ENCODE measurements around the gene PID1. TPM values are rescaled to one million over a fixed set of nuclear protein-coding genes. Genes with fewer than 3 reads are reported as not detected.

Gene PID1
- total RNA-seq, 2 donors from 2014 or later: 0.55 to 1.6 TPM

GRCh38 chr2:228987441-228988155 is 283.5 kb downstream of the PID1 start:
- Histone ChIP-seq H3K27me3 (ENCODE audit: control insufficient read depth, insufficient read depth, low read length, poor library complexity, severe bottlenecking) (no peaks in the 10 kb centered on the region), H3K9me3 (ENCODE audit: control insufficient read depth, low read length) (peaks cover 15% of the 10 kb centered on the region), H3K9ac (ENCODE audit: extremely low read depth, low read length, poor library complexity, severe bottlenecking) (no peak overlapping the region), H3K27ac (ENCODE audit: low read depth, low read length) (no peak overlapping the region), H3K36me3 (ENCODE audit: control insufficient read depth, insufficient read depth, low read length) (no peaks in the 10 kb centered on the region), H3K4me1 (ENCODE audit: control insufficient read depth, insufficient read depth, low read length) (no peaks in the 10 kb centered on the region), H3K4me3 (ENCODE audit: low read length) (no peak overlapping the region)
- no peaks in the 10 kb centered on the region for H3K4me1 Mint-ChIP-seq
- 85% methylated on average over 2 of the region's 2 CpGs; no CpG with 5 or more reads in 1 of the 2 experiments for WGBS, 2 experiments (ENCODE audit: insufficient coverage in 1 of 2, insufficient read length in 1 of 2)
- DNase-seq: no peak
- H3K36me3 Mint-ChIP-seq (ENCODE audit: low read depth): no peaks in the 10 kb centered on the region
- peaks cover 45% of the 10 kb centered on the region for H3K9me3 Mint-ChIP-seq
- H3K4me3 Mint-ChIP-seq: no peak overlapping the region
- H3K27ac Mint-ChIP-seq: no peak overlapping the region
- no peak for TF ChIP-seq CTCF (conservative IDR thresholded peaks at IDR 0.05)
- no peaks in the 10 kb centered on the region for H3K27me3 Mint-ChIP-seq (ENCODE audit: insufficient read depth)

- no peaks in the 10 kb centered on the region for H3K27me3 Mint-ChIP-seq (ENCODE audit: insufficient read depth)
- H3K4me3 ChIP-seq (ENCODE audit: low read length): no peak overlapping the region
- DNase-seq: no peak
- H3K36me3 Mint-ChIP-seq (ENCODE audit: low read depth): no peaks in the 10 kb centered on the region
- no peak overlapping the region for H3K27ac ChIP-seq (ENCODE audit: low read depth, low read length)
- H3K36me3 ChIP-seq (ENCODE audit: control insufficient read depth, insufficient read depth, low read length): no peaks in the 10 kb centered on the region
- no peak for TF ChIP-seq CTCF (conservative IDR thresholded peaks at IDR 0.05)
- H3K4me1 Mint-ChIP-seq: no peaks in the 10 kb centered on the region
- peaks cover 43% of the 10 kb centered on the region for H3K9me3 Mint-ChIP-seq
- no peak overlapping the region for H3K9ac ChIP-seq (ENCODE audit: extremely low read depth, low read length, poor library complexity, severe bottlenecking)
- WGBS, 2 experiments (ENCODE audit: insufficient coverage in 1 of 2, insufficient read length in 1 of 2): 63 to 100% methylated on average over 1 of the region's 1 CpG
- H3K4me3 Mint-ChIP-seq: no peak overlapping the region
- H3K27me3 ChIP-seq (ENCODE audit: control insufficient read depth, insufficient read depth, low read length, poor library complexity, severe bottlenecking): no peaks in the 10 kb centered on the region
- H3K27ac Mint-ChIP-seq: no peak overlapping the region
- no peaks in the 10 kb centered on the region for H3K4me1 ChIP-seq (ENCODE audit: control insufficient read depth, insufficient read depth, low read length)
- peaks cover 9% of the 10 kb centered on the region for H3K9me3 ChIP-seq (ENCODE audit: control insufficient read depth, low read length)
Measured at GRCh38 chr2:228986961-228987360, 284.1 kb downstream of the PID1 start.

GRCh38 chr2:228983700-228984099 is 287.4 kb downstream of the PID1 start:
- Mint-ChIP-seq H3K9me3 (peaks cover 41% of the 10 kb centered on the region), H3K36me3 (ENCODE audit: low read depth) (no peaks in the 10 kb centered on the region), H3K27ac (no peak overlapping the region), H3K4me3 (no peak overlapping the region), H3K27me3 (ENCODE audit: insufficient read depth) (no peaks in the 10 kb centered on the region), H3K4me1 (no peaks in the 10 kb centered on the region)
- Histone ChIP-seq H3K9me3 (ENCODE audit: control insufficient read depth, low read length) (peaks cover 15% of the 10 kb centered on the region), H3K4me1 (ENCODE audit: control insufficient read depth, insufficient read depth, low read length) (no peaks in the 10 kb centered on the region), H3K9ac (ENCODE audit: extremely low read depth, low read length, poor library complexity, severe bottlenecking) (no peak overlapping the region), H3K27ac (ENCODE audit: low read depth, low read length) (no peak overlapping the region), H3K36me3 (ENCODE audit: control insufficient read depth, insufficient read depth, low read length) (no peaks in the 10 kb centered on the region), H3K27me3 (ENCODE audit: control insufficient read depth, insufficient read depth, low read length, poor library complexity, severe bottlenecking) (no peaks in the 10 kb centered on the region), H3K4me3 (ENCODE audit: low read length) (no peak overlapping the region)
- no peak for DNase-seq
- WGBS, 2 experiments (ENCODE audit: insufficient coverage in 1 of 2, insufficient read length in 1 of 2): 67 to 87% methylated on average over 1 to 4 of the region's 4 CpGs
- peak; percentile 33 for TF ChIP-seq CTCF (conservative IDR thresholded peaks at IDR 0.05)

Measured in endodermal cell (in vitro differentiated cells).